ENCODE results near the gene OOSP3.

OOSP3 gene

GRCh38 chr11:59899532-59899931, 20.9 kb downstream of the OOSP3 start:
- TF ChIP-seq, protein P1, sequence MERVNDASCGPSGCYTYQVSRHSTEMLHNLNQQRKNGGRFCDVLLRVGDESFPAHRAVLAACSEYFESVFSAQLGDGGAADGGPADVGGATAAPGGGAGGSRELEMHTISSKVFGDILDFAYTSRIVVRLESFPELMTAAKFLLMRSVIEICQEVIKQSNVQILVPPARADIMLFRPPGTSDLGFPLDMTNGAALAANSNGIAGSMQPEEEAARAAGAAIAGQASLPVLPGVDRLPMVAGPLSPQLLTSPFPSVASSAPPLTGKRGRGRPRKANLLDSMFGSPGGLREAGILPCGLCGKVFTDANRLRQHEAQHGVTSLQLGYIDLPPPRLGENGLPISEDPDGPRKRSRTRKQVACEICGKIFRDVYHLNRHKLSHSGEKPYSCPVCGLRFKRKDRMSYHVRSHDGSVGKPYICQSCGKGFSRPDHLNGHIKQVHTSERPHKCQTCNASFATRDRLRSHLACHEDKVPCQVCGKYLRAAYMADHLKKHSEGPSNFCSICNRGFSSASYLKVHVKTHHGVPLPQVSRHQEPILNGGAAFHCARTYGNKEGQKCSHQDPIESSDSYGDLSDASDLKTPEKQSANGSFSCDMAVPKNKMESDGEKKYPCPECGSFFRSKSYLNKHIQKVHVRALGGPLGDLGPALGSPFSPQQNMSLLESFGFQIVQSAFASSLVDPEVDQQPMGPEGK (CRISPR knock-in tag; IDR thresholded peaks at IDR 0.05; ENCODE audit: borderline replicate concordance), result no peak
- TF ChIP-seq OSR1 (CRISPR knock-in tag; IDR thresholded peaks at IDR 0.05), result no peak
- ATAC-seq, result no peak

- ATAC-seq, result no peak
Observed at GRCh38 chr11:59900366-59901126, 22.0 kb downstream of the OOSP3 start.

More at GRCh38 chr11:59900366-59901126, 22.0 kb downstream of the OOSP3 start:
- TF ChIP-seq OSR1 (CRISPR knock-in tag; IDR thresholded peaks at IDR 0.05), result no peak
- TF ChIP-seq, protein P1 (CRISPR knock-in tag; IDR thresholded peaks at IDR 0.05; ENCODE audit: borderline replicate concordance), result no peak
- TF ChIP-seq ZFP30 (CRISPR knock-in tag; IDR thresholded peaks at IDR 0.05), result no peak
- no peak for TF ChIP-seq GLIS3 (CRISPR knock-in tag; IDR thresholded peaks at IDR 0.05)
- TF ChIP-seq TOX (CRISPR knock-in tag; IDR thresholded peaks at IDR 0.05; ENCODE audit: borderline replicate concordance), result no peak
- TF ChIP-seq, protein P2, sequence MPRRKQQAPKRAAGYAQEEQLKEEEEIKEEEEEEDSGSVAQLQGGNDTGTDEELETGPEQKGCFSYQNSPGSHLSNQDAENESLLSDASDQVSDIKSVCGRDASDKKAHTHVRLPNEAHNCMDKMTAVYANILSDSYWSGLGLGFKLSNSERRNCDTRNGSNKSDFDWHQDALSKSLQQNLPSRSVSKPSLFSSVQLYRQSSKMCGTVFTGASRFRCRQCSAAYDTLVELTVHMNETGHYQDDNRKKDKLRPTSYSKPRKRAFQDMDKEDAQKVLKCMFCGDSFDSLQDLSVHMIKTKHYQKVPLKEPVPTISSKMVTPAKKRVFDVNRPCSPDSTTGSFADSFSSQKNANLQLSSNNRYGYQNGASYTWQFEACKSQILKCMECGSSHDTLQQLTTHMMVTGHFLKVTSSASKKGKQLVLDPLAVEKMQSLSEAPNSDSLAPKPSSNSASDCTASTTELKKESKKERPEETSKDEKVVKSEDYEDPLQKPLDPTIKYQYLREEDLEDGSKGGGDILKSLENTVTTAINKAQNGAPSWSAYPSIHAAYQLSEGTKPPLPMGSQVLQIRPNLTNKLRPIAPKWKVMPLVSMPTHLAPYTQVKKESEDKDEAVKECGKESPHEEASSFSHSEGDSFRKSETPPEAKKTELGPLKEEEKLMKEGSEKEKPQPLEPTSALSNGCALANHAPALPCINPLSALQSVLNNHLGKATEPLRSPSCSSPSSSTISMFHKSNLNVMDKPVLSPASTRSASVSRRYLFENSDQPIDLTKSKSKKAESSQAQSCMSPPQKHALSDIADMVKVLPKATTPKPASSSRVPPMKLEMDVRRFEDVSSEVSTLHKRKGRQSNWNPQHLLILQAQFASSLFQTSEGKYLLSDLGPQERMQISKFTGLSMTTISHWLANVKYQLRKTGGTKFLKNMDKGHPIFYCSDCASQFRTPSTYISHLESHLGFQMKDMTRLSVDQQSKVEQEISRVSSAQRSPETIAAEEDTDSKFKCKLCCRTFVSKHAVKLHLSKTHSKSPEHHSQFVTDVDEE (CRISPR knock-in tag; IDR thresholded peaks at IDR 0.05), result no peak
- no peak for TF ChIP-seq PPARA (CRISPR knock-in tag; IDR thresholded peaks at IDR 0.05; ENCODE audit: borderline replicate concordance)
- TF ChIP-seq ZNF8 (CRISPR knock-in tag; IDR thresholded peaks at IDR 0.05), result no peak
- no peak for TF ChIP-seq CSDC2 (CRISPR knock-in tag; IDR thresholded peaks at IDR 0.05)
- no peak for TF ChIP-seq ZNF565 (CRISPR knock-in tag; conservative IDR thresholded peaks at IDR 0.05; ENCODE audit: low read depth)
- TF ChIP-seq ZNF70 (CRISPR knock-in tag; IDR thresholded peaks at IDR 0.05), result no peak
- no peak for TF ChIP-seq SNAI2 (CRISPR knock-in tag; IDR thresholded peaks at IDR 0.05)
- TF ChIP-seq POU6F1 (CRISPR knock-in tag; IDR thresholded peaks at IDR 0.05; ENCODE audit: borderline replicate concordance, low read depth), result no peak
- no peak for TF ChIP-seq ISL1 (CRISPR knock-in tag; IDR thresholded peaks at IDR 0.05)
- TF ChIP-seq RARB (CRISPR knock-in tag; IDR thresholded peaks at IDR 0.05), result no peak
- no peak for TF ChIP-seq ZFP3 (CRISPR knock-in tag; IDR thresholded peaks at IDR 0.05)
- TF ChIP-seq ARNTL (CRISPR knock-in tag; IDR thresholded peaks at IDR 0.05; ENCODE audit: borderline replicate concordance, low read depth), result no peak
- TF ChIP-seq TCF4 (CRISPR knock-in tag; IDR thresholded peaks at IDR 0.05; ENCODE audit: borderline replicate concordance), result no peak
- TF ChIP-seq, protein P3, sequence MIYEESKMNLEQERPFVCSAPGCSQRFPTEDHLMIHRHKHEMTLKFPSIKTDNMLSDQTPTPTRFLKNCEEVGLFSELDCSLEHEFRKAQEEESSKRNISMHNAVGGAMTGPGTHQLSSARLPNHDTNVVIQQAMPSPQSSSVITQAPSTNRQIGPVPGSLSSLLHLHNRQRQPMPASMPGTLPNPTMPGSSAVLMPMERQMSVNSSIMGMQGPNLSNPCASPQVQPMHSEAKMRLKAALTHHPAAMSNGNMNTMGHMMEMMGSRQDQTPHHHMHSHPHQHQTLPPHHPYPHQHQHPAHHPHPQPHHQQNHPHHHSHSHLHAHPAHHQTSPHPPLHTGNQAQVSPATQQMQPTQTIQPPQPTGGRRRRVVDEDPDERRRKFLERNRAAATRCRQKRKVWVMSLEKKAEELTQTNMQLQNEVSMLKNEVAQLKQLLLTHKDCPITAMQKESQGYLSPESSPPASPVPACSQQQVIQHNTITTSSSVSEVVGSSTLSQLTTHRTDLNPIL (CRISPR knock-in tag; IDR thresholded peaks at IDR 0.05; ENCODE audit: low read depth), result no peak
- TF ChIP-seq, protein P4, sequence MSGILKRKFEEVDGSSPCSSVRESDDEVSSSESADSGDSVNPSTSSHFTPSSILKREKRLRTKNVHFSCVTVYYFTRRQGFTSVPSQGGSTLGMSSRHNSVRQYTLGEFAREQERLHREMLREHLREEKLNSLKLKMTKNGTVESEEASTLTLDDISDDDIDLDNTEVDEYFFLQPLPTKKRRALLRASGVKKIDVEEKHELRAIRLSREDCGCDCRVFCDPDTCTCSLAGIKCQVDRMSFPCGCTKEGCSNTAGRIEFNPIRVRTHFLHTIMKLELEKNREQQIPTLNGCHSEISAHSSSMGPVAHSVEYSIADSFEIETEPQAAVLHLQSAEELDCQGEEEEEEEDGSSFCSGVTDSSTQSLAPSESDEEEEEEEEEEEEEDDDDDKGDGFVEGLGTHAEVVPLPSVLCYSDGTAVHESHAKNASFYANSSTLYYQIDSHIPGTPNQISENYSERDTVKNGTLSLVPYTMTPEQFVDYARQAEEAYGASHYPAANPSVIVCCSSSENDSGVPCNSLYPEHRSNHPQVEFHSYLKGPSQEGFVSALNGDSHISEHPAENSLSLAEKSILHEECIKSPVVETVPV (CRISPR knock-in tag; IDR thresholded peaks at IDR 0.05), result no peak
